Measurements from ENCODE around the gene PRKN.
"Not testable (repeated sequence)": the region's sequence is repeated elsewhere in the genome, so short reads cannot be mapped to it uniquely, and the experiment has no call there.

Gene PRKN

GRCh38 chr6:162539321-162539720 lies 188.2 kb downstream of the PRKN start:
- no peak for DNase-seq

- peak in 4 of 51 donors; percentile 2 to 9 (median 6) for DNase-seq
Observed at GRCh38 chr6:162538643-162539064, 188.9 kb downstream of the PRKN start.

- no peak for DNase-seq
Observed at GRCh38 chr6:162533009-162533400, 194.6 kb downstream of the PRKN start.

GRCh38 chr6:162532283-162533008 lies 195.1 kb downstream of the PRKN start:
- DNase-seq = no peak

- not testable (repeated sequence) for DNase-seq
Observed at GRCh38 chr6:162531391-162531790, 196.2 kb downstream of the PRKN start.

- no peak for DNase-seq
Observed at GRCh38 chr6:162528538-162528937, 199.0 kb downstream of the PRKN start.

GRCh38 chr6:162526960-162527359 lies 200.6 kb downstream of the PRKN start:
- no peak for DNase-seq

GRCh38 chr6:162525181-162525580 lies 202.4 kb downstream of the PRKN start:
- DNase-seq = no peak

GRCh38 chr6:162512744-162513143 lies 214.8 kb downstream of the PRKN start:
- DNase-seq = no peak

GRCh38 chr6:162497389-162497788 lies 230.2 kb downstream of the PRKN start:
- peak in 7 of 51 donors; percentile 3 to 38 (median 19) for DNase-seq

GRCh38 chr6:162493917-162494316 lies 233.6 kb downstream of the PRKN start:
- DNase-seq = no peak

GRCh38 chr6:162491637-162492036 lies 235.9 kb downstream of the PRKN start:
- DNase-seq = no peak

- DNase-seq = no peak
Observed at GRCh38 chr6:162489101-162489976, 238.2 kb downstream of the PRKN start.

- no peak for DNase-seq
Observed at GRCh38 chr6:162488444-162488843, 239.1 kb downstream of the PRKN start.

GRCh38 chr6:162485464-162485863 lies 242.1 kb downstream of the PRKN start:
- DNase-seq = no peak

- no peak for DNase-seq
Observed at GRCh38 chr6:162481938-162482337, 245.6 kb downstream of the PRKN start.

GRCh38 chr6:162481320-162481719 lies 246.2 kb downstream of the PRKN start:
- DNase-seq = no peak

GRCh38 chr6:162478192-162478671 lies 249.3 kb downstream of the PRKN start:
- no peak for DNase-seq

GRCh38 chr6:162474722-162475121 lies 252.8 kb downstream of the PRKN start:
- DNase-seq = no peak

GRCh38 chr6:162471842-162472241 lies 255.7 kb downstream of the PRKN start:
- no peak for DNase-seq

GRCh38 chr6:162468326-162468725 lies 259.2 kb downstream of the PRKN start:
- DNase-seq = no peak

GRCh38 chr6:162467679-162468078 lies 259.9 kb downstream of the PRKN start:
- DNase-seq = no peak

GRCh38 chr6:162463576-162463975 lies 264.0 kb downstream of the PRKN start:
- no peak for DNase-seq

All from hypothalamus (tissue), 51 donors.